H1 (cell line): ENCODE measurements around the gene APOC1. TPM values are rescaled to one million over a fixed set of nuclear protein-coding genes. Genes with fewer than 3 reads are reported as not detected.

Source experiments
- ATF3 ChIP-seq: IDR thresholded peaks from 2 replicates; pipeline ENCODE4 v1.6.1; 2011; ENCODE audit warnings: low read depth, mild to moderate bottlenecking, low read length; ENCODE audit not compliant: insufficient read depth
- CTCF ChIP-seq, 3 experiments: IDR thresholded peaks; 1 replicate in 2 of 3; 2 replicates in 1 of 3; pipeline versions ENCODE4 v1.5.1 to v1.6.1; 2011; ENCODE audit warnings: low read length in 3 of 3, mild to moderate bottlenecking in 3 of 3, inconsistent platforms in 2 of 3, low read depth in 1 of 3, moderate library complexity in 1 of 3; ENCODE audit not compliant: insufficient read depth in 1 of 3; ENCODE audit errors: control extremely low read depth in 1 of 3
- EP300 ChIP-seq, 2 experiments: IDR thresholded peaks; 1 replicate in 1 of 2; 2 replicates in 1 of 2; pipeline ENCODE4 v1.6.1; 2011 to 2012; ENCODE audit warnings: low read depth in 2 of 2, low read length in 2 of 2, mild to moderate bottlenecking in 2 of 2, borderline replicate concordance in 1 of 2, inconsistent platforms in 1 of 2, moderate library complexity in 1 of 2
- KDM5A ChIP-seq: fragments of 200-600 bp; IDR thresholded peaks from 2 replicates; pipeline ENCODE4 v1.7.1; 2012; ENCODE audit warnings: mild to moderate bottlenecking, low read length, inconsistent platforms, mixed read lengths
- SAP30 ChIP-seq: fragments of 300-600 bp; sonication (generic); IDR thresholded peaks from 2 replicates; pipeline ENCODE4 v1.7.1; 2012; ENCODE audit warnings: low read length, moderate library complexity, mild to moderate bottlenecking, inconsistent platforms; ENCODE audit not compliant: insufficient read depth, insufficient replicate concordance
- SP1 ChIP-seq: IDR thresholded peaks from 2 replicates; pipeline ENCODE4 v1.6.1; 2011; ENCODE audit warnings: low read depth, low read length
- ZNF274 ChIP-seq: IDR thresholded peaks from 2 replicates; pipeline ENCODE4 v1.7.0; 2012; ENCODE audit warnings: low read length, borderline replicate concordance; ENCODE audit errors: extremely low read depth
- polyA plus RNA-seq, 7 experiments: library from polyadenylated mRNA; depleted of rRNA in 3 of 7; stranded (reverse) in 5 of 7; unstranded in 2 of 7; fragments of >200 nt in 5 of 7; fragments of 200-250 nt in 2 of 7; gene quantifications; 1 replicate in 5 of 7; 2 replicates in 1 of 7; 4 replicates in 1 of 7; pipeline versions ENCODE4 v1.2.1 to v1.2.3, GENCODE V29; 2011 to 2013; ENCODE audit warnings: missing spikeins in 2 of 7, mixed read lengths in 2 of 7
- total RNA-seq: library from RNA; stranded (reverse); fragmentation: NEBNext Ultra II Directional; extraction: Animal tissue kit (Norgen Biotek cat#: 25700); gene quantifications from 2 replicates; pipeline ENCODE4 v1.2.1, GENCODE V29; 2021

The APOC1 gene
- total and polyA plus RNA-seq, 2 of the 8 experiments (the other 6 are each of a cell fraction or from before 2014, with no cell fraction given): 55.8 to 78.2 TPM

- TF ChIP-seq EP300 (IDR thresholded peaks at IDR 0.05; ENCODE audit: borderline replicate concordance in 1 of 2, low read depth in 2 of 2, low read length in 2 of 2) (no peak), SP1 (no peak), ZNF274 (no peak), ATF3 (no peak), SAP30 (no peak), CTCF (IDR thresholded peaks at IDR 0.05; ENCODE audit: control extremely low read depth in 1 of 3, insufficient read depth in 1 of 3, low read depth in 1 of 3, low read length in 3 of 3) (no peak), KDM5A (no peak)
Observed at GRCh38 chr19:44957526-44957925, 43.1 kb downstream of the APOC1 start (continued).
